GM21390 (cell line): ENCODE results near the gene KRT17.
"Not testable (repeated sequence)": the region's sequence is repeated elsewhere in the genome, so short reads cannot be mapped to it uniquely, and the experiment has no call there.

Experiments used
- ATAC-seq: cut with Tn5 transposase; IDR thresholded peaks from one replicate; pipeline ENCODE4 v1.9.1; 2021; ENCODE audit not compliant: unreplicated experiment

Gene KRT17

GRCh38 chr17:41635121-41636097 lies 11.0 kb upstream of the KRT17 start:
- ATAC-seq: no peak

- ATAC-seq: no peak
Measured at GRCh38 chr17:41634639-41635038, 10.3 kb upstream of the KRT17 start.

- ATAC-seq: no peak
Measured at GRCh38 chr17:41633556-41634199, 9.3 kb upstream of the KRT17 start.

GRCh38 chr17:41632482-41633105 lies 8.2 kb upstream of the KRT17 start:
- ATAC-seq: no peak

GRCh38 chr17:41631898-41632285 lies 7.5 kb upstream of the KRT17 start:
- ATAC-seq: no peak

GRCh38 chr17:41631025-41631897 lies 6.9 kb upstream of the KRT17 start:
- no peak for ATAC-seq

- ATAC-seq: no peak
Measured at GRCh38 chr17:41629826-41630670, 5.7 kb upstream of the KRT17 start.

- ATAC-seq: no peak
Measured at GRCh38 chr17:41629316-41629715, 4.9 kb upstream of the KRT17 start.

- not testable (repeated sequence) for ATAC-seq
Measured at GRCh38 chr17:41628621-41629255, 4.4 kb upstream of the KRT17 start.

- not testable (repeated sequence) for ATAC-seq
Measured at GRCh38 chr17:41628073-41628370, 3.6 kb upstream of the KRT17 start.

- no peak for ATAC-seq
Measured at GRCh38 chr17:41627316-41628072, 3.1 kb upstream of the KRT17 start.

GRCh38 chr17:41626914-41627295 lies 2.5 kb upstream of the KRT17 start:
- ATAC-seq: not testable (repeated sequence)

GRCh38 chr17:41626028-41626913 lies 1.9 kb upstream of the KRT17 start:
- not testable (repeated sequence) for ATAC-seq

- ATAC-seq: no peak
Measured at GRCh38 chr17:41625602-41626001, 1.2 kb upstream of the KRT17 start.

- not testable (repeated sequence) for ATAC-seq
Measured at GRCh38 chr17:41623184-41623861, 1.1 kb downstream of the KRT17 start.

GRCh38 chr17:41622340-41623183 lies 1.8 kb downstream of the KRT17 start:
- not testable (repeated sequence) for ATAC-seq
